ENCODE data around the gene APBB2.
A peak's percentile ranks its signal among the peaks of the same experiment; 100 is the strongest.

The APBB2 gene

GRCh38 chr4:41217374-41217773, 3.0 kb upstream of the APBB2 start (continued):
- no peak for TF ChIP-seq TSHZ2 (CRISPR knock-in tag; IDR thresholded peaks at IDR 0.05)
- no peak for TF ChIP-seq ZNF565 (CRISPR knock-in tag; conservative IDR thresholded peaks at IDR 0.05; ENCODE audit: low read depth)
- TF ChIP-seq GLIS3 (CRISPR knock-in tag; IDR thresholded peaks at IDR 0.05) = no peak
- no peak for TF ChIP-seq ESRRG (CRISPR knock-in tag; IDR thresholded peaks at IDR 0.05)

- ATAC-seq = no peak
- TF ChIP-seq PATZ1 (CRISPR knock-in tag; IDR thresholded peaks at IDR 0.05; ENCODE audit: borderline replicate concordance) = no peak
- TF ChIP-seq CSDC2 (CRISPR knock-in tag; IDR thresholded peaks at IDR 0.05) = no peak
- no peak for TF ChIP-seq ZC3H10 (CRISPR knock-in tag; IDR thresholded peaks at IDR 0.05)
- no peak for TF ChIP-seq CSRNP3 (CRISPR knock-in tag; IDR thresholded peaks at IDR 0.05)
- no peak for TF ChIP-seq ISL1 (CRISPR knock-in tag; IDR thresholded peaks at IDR 0.05)
- TF ChIP-seq ARNTL (CRISPR knock-in tag; IDR thresholded peaks at IDR 0.05; ENCODE audit: borderline replicate concordance, low read depth) = no peak
- TF ChIP-seq ESRRG (CRISPR knock-in tag; IDR thresholded peaks at IDR 0.05) = no peak
- no peak for TF ChIP-seq TCF4 (CRISPR knock-in tag; IDR thresholded peaks at IDR 0.05; ENCODE audit: borderline replicate concordance)
- TF ChIP-seq BACH2 (CRISPR knock-in tag; IDR thresholded peaks at IDR 0.05; ENCODE audit: borderline replicate concordance) = no peak
- no peak for TF ChIP-seq RARB (CRISPR knock-in tag; IDR thresholded peaks at IDR 0.05)
- TF ChIP-seq ZNF8 (CRISPR knock-in tag; IDR thresholded peaks at IDR 0.05) = no peak
- no peak for TF ChIP-seq ZFP3 (CRISPR knock-in tag; IDR thresholded peaks at IDR 0.05)
- TF ChIP-seq CREB5 (CRISPR knock-in tag; IDR thresholded peaks at IDR 0.05; ENCODE audit: low read depth) = no peak
- TF ChIP-seq ZFP30 (CRISPR knock-in tag; IDR thresholded peaks at IDR 0.05) = no peak
- TF ChIP-seq PPARA (CRISPR knock-in tag; IDR thresholded peaks at IDR 0.05; ENCODE audit: borderline replicate concordance) = no peak
- TF ChIP-seq OSR1 (CRISPR knock-in tag; IDR thresholded peaks at IDR 0.05) = no peak
- TF ChIP-seq GLIS3 (CRISPR knock-in tag; IDR thresholded peaks at IDR 0.05) = no peak
- TF ChIP-seq SNAI2 (CRISPR knock-in tag; IDR thresholded peaks at IDR 0.05) = no peak
Measured at GRCh38 chr4:41217020-41217333, 2.6 kb upstream of the APBB2 start.

- ATAC-seq = peak; percentile 32
- TF ChIP-seq CSRNP3 (CRISPR knock-in tag; IDR thresholded peaks at IDR 0.05) = no peak
- no peak for TF ChIP-seq ZNF8 (CRISPR knock-in tag; IDR thresholded peaks at IDR 0.05)
Measured at GRCh38 chr4:41216294-41217019, 2.1 kb upstream of the APBB2 start.

GRCh38 chr4:41215969-41216293, 1.6 kb upstream of the APBB2 start:
- no peak for ATAC-seq
- TF ChIP-seq TOX (CRISPR knock-in tag; IDR thresholded peaks at IDR 0.05; ENCODE audit: borderline replicate concordance) (no peak), RARB (CRISPR knock-in tag; IDR thresholded peaks at IDR 0.05) (no peak), SNAI2 (CRISPR knock-in tag; IDR thresholded peaks at IDR 0.05) (no peak), CSRNP3 (CRISPR knock-in tag; IDR thresholded peaks at IDR 0.05) (no peak), PPARA (CRISPR knock-in tag; IDR thresholded peaks at IDR 0.05; ENCODE audit: borderline replicate concordance) (no peak), ZC3H10 (CRISPR knock-in tag; IDR thresholded peaks at IDR 0.05) (no peak), PATZ1 (CRISPR knock-in tag; IDR thresholded peaks at IDR 0.05; ENCODE audit: borderline replicate concordance) (no peak), POU6F1 (CRISPR knock-in tag; IDR thresholded peaks at IDR 0.05; ENCODE audit: borderline replicate concordance, low read depth) (no peak), ZNF8 (CRISPR knock-in tag; IDR thresholded peaks at IDR 0.05) (no peak), OSR1 (CRISPR knock-in tag; IDR thresholded peaks at IDR 0.05) (no peak)

Measured in SK-N-SH treated with all-trans-retinoic acid at 6 μM for 48 hours (cell line).